Inferior parietal cortex (tissue), 1 donor: Measurements from ENCODE around the gene DAGLA.
"Not testable (repeated sequence)": the region's sequence is repeated elsewhere in the genome, so short reads cannot be mapped to it uniquely, and the experiment has no call there.

ENCODE experiments used
- DNase-seq: peaks from one replicate; pipeline ENCODE4 v3.0.0-alpha.2; 2016; ENCODE audit errors: extremely low spot score

DAGLA gene

GRCh38 chr11:61679893-61680621 lies at the start of gene DAGLA:
Gene DAGLA (plus strand): TSS chr11:61680391. CDS start chr11:61720156, 39,765 bp downstream.
- DNase-seq: peak; percentile 81

- no peak for DNase-seq
Measured at GRCh38 chr11:61632096-61632495, 48.1 kb upstream of the DAGLA start.

- no peak for DNase-seq
Measured at GRCh38 chr11:61635304-61635703, 44.9 kb upstream of the DAGLA start.

GRCh38 chr11:61635787-61636186 lies 44.4 kb upstream of the DAGLA start:
- no peak for DNase-seq

- DNase-seq: no peak
Measured at GRCh38 chr11:61636676-61637075, 43.5 kb upstream of the DAGLA start.

- DNase-seq: no peak
Measured at GRCh38 chr11:61637277-61637676, 42.9 kb upstream of the DAGLA start.

- no peak for DNase-seq
Measured at GRCh38 chr11:61639816-61640443, 40.3 kb upstream of the DAGLA start.

GRCh38 chr11:61642162-61642561 lies 38.0 kb upstream of the DAGLA start:
- DNase-seq: no peak

GRCh38 chr11:61645179-61645868 lies 34.9 kb upstream of the DAGLA start:
- DNase-seq: no peak

- no peak for DNase-seq
Measured at GRCh38 chr11:61647529-61647928, 32.7 kb upstream of the DAGLA start.

GRCh38 chr11:61650781-61651571 lies 29.2 kb upstream of the DAGLA start:
- no peak for DNase-seq

GRCh38 chr11:61652135-61652534 lies 28.1 kb upstream of the DAGLA start:
- no peak for DNase-seq

GRCh38 chr11:61654397-61654829 lies 25.8 kb upstream of the DAGLA start:
- no peak for DNase-seq

- DNase-seq: not testable (repeated sequence)
Measured at GRCh38 chr11:61655266-61656159, 24.7 kb upstream of the DAGLA start.

- DNase-seq: no peak
Measured at GRCh38 chr11:61656347-61657077, 23.7 kb upstream of the DAGLA start.

GRCh38 chr11:61657566-61658290 lies 22.5 kb upstream of the DAGLA start:
- no peak for DNase-seq

GRCh38 chr11:61659413-61660196 lies 20.6 kb upstream of the DAGLA start:
- DNase-seq: no peak

- DNase-seq: not testable (repeated sequence)
Measured at GRCh38 chr11:61660997-61661396, 19.2 kb upstream of the DAGLA start.
